Astrocyte (in vitro differentiated cells and primary cell): Measurements from ENCODE around the gene NDUFAF8. TPM values are rescaled to one million over a fixed set of nuclear protein-coding genes. Genes with fewer than 3 reads are reported as not detected.

Experiments used
- DNase-seq: peaks from one replicate; pipeline ENCODE4 v3.0.0-alpha.2; 2010; ENCODE audit warnings: low read depth
- FAIRE-seq: peaks from 2 replicates; lab custom pipeline; 2011; peaks lifted over from hg19 to GRCh38; lab: Jason Lieb, UNC
- H2AFZ ChIP-seq: 2 replicates; pipeline ENCODE4 v1.6.0; 2012; ENCODE audit warnings: low read depth, low read length, inconsistent platforms
- H3K27ac ChIP-seq: 2 replicates; pipeline ENCODE4 v1.5.1; 2011; ENCODE audit warnings: low read depth, low read length, inconsistent platforms
- H3K27me3 ChIP-seq: 2 replicates; pipeline ENCODE4 v1.6.0; 2011; ENCODE audit warnings: low read length, inconsistent platforms; ENCODE audit not compliant: insufficient read depth
- H3K36me3 ChIP-seq: 2 replicates; pipeline ENCODE4 v1.5.1; 2011; ENCODE audit warnings: low read length, inconsistent platforms; ENCODE audit not compliant: insufficient read depth
- H3K4me1 ChIP-seq: 2 replicates; pipeline ENCODE4 v1.5.1; 2011; ENCODE audit warnings: low read length, inconsistent platforms; ENCODE audit not compliant: insufficient read depth
- H3K4me2 ChIP-seq: 2 replicates; pipeline ENCODE4 v1.6.0; 2012; ENCODE audit warnings: low read length, inconsistent platforms
- H3K4me3 ChIP-seq: 2 replicates; pipeline ENCODE4 v1.5.1; 2011; ENCODE audit warnings: low read depth, mild to moderate bottlenecking, low read length, inconsistent platforms; ENCODE audit not compliant: insufficient read depth
- H3K79me2 ChIP-seq: 2 replicates; pipeline ENCODE4 v1.6.0; 2012; ENCODE audit warnings: mild to moderate bottlenecking, low read length, inconsistent platforms; ENCODE audit not compliant: insufficient read depth
- H3K9ac ChIP-seq: 2 replicates; pipeline ENCODE4 v1.6.0; 2012; ENCODE audit warnings: mild to moderate bottlenecking, low read length, inconsistent platforms
- H3K9me3 ChIP-seq: 2 replicates; pipeline ENCODE4 v1.5.1; 2012; ENCODE audit warnings: low read depth, mild to moderate bottlenecking, low read length, inconsistent platforms; ENCODE audit not compliant: insufficient read depth
- H4K20me1 ChIP-seq: 2 replicates; pipeline ENCODE4 v1.6.0; 2012; ENCODE audit warnings: low read length, inconsistent platforms; ENCODE audit not compliant: insufficient read depth
- H3K27ac Mint-ChIP-seq: one replicate; pipeline ENCODE4 v1.8.0; 2021; ENCODE audit warnings: mild to moderate bottlenecking, mixed read lengths; ENCODE audit not compliant: unreplicated experiment
- H3K27me3 Mint-ChIP-seq: one replicate; pipeline ENCODE4 v1.8.0; 2021; ENCODE audit warnings: low read depth, mixed read lengths; ENCODE audit not compliant: unreplicated experiment
- H3K36me3 Mint-ChIP-seq: one replicate; pipeline ENCODE4 v1.8.0; 2021; ENCODE audit warnings: low read depth, mixed read lengths; ENCODE audit not compliant: unreplicated experiment
- H3K4me1 Mint-ChIP-seq: one replicate; pipeline ENCODE4 v1.8.0; 2021; ENCODE audit warnings: low read depth, mixed read lengths; ENCODE audit not compliant: unreplicated experiment
- H3K4me3 Mint-ChIP-seq: one replicate; pipeline ENCODE4 v1.8.0; 2021; ENCODE audit warnings: mild to moderate bottlenecking, moderate library complexity, mixed read lengths; ENCODE audit not compliant: unreplicated experiment
- H3K9me3 Mint-ChIP-seq: one replicate; pipeline ENCODE4 v1.8.0; 2021; ENCODE audit warnings: mild to moderate bottlenecking, mixed read lengths; ENCODE audit not compliant: unreplicated experiment
- EZH2 ChIP-seq: IDR thresholded peaks from 2 replicates; pipeline ENCODE4 v1.6.1; 2012; ENCODE audit warnings: mild to moderate bottlenecking, low read length, inconsistent platforms; ENCODE audit not compliant: insufficient read depth
- total RNA-seq: library from RNA; stranded (reverse); gene quantifications from 2 replicates; pipeline ENCODE4 v1.2.1, GENCODE V29; 2021
- TF ChIP-seq, protein P1 (sequence below): IDR thresholded peaks from 2 replicates; pipeline ENCODE4 v1.5.1; 2011; ENCODE audit warnings: low read depth, mild to moderate bottlenecking, inconsistent platforms, low read length, moderate library complexity; ENCODE audit not compliant: insufficient read depth

Gene NDUFAF8
- total RNA-seq, 1 donor from 2014 or later: 67.2 TPM

DNA sequence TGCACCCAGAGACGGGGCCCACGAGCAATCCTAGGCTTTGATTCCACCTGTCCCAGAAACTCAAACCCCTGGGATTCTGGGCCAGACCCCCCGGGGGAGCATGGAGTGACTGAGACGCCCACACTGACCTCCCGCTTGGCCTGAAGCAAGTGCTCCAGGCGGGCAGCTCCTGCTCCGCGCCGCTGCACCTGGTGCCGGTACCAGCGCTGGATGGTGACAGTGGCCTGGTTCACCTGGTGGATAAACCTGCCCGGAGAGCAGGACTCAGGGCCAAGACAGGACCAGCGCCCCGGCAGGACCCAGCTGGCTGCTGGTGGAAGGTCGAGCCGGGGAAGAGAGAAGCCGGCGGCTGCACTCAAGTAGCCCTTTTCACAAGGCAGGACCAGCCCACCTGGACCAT is 38.9 kb upstream of the NDUFAF8 start:
- H3K4me1 ChIP-seq: no peaks in the 10 kb centered on the region
- H4K20me1 ChIP-seq: no peaks in the 10 kb centered on the region
- no peaks in the 10 kb centered on the region for H3K79me2 ChIP-seq
- H3K4me3 Mint-ChIP-seq: no peak overlapping the region
- H2AFZ ChIP-seq: no peak overlapping the region
- no peak overlapping the region for H3K4me3 ChIP-seq
- no peaks in the 10 kb centered on the region for H3K9me3 Mint-ChIP-seq
- H3K27me3 ChIP-seq: no peaks in the 10 kb centered on the region
- peaks cover 2% of the 10 kb centered on the region for H3K36me3 Mint-ChIP-seq
- no peak overlapping the region for H3K9ac ChIP-seq
- FAIRE-seq (no peak), DNase-seq (no peak)
- H3K27ac ChIP-seq: no peak overlapping the region
- peaks cover 2% of the 10 kb centered on the region for H3K27me3 Mint-ChIP-seq
- H3K4me1 Mint-ChIP-seq: no peaks in the 10 kb centered on the region
- H3K9me3 ChIP-seq: no peaks in the 10 kb centered on the region
- no peak overlapping the region for H3K4me2 ChIP-seq
- H3K27ac Mint-ChIP-seq: no peak overlapping the region
- no peak for TF ChIP-seq EZH2
- TF ChIP-seq, protein P1, sequence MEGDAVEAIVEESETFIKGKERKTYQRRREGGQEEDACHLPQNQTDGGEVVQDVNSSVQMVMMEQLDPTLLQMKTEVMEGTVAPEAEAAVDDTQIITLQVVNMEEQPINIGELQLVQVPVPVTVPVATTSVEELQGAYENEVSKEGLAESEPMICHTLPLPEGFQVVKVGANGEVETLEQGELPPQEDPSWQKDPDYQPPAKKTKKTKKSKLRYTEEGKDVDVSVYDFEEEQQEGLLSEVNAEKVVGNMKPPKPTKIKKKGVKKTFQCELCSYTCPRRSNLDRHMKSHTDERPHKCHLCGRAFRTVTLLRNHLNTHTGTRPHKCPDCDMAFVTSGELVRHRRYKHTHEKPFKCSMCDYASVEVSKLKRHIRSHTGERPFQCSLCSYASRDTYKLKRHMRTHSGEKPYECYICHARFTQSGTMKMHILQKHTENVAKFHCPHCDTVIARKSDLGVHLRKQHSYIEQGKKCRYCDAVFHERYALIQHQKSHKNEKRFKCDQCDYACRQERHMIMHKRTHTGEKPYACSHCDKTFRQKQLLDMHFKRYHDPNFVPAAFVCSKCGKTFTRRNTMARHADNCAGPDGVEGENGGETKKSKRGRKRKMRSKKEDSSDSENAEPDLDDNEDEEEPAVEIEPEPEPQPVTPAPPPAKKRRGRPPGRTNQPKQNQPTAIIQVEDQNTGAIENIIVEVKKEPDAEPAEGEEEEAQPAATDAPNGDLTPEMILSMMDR: no peak
- H3K36me3 ChIP-seq: no peaks in the 10 kb centered on the region

DNA sequence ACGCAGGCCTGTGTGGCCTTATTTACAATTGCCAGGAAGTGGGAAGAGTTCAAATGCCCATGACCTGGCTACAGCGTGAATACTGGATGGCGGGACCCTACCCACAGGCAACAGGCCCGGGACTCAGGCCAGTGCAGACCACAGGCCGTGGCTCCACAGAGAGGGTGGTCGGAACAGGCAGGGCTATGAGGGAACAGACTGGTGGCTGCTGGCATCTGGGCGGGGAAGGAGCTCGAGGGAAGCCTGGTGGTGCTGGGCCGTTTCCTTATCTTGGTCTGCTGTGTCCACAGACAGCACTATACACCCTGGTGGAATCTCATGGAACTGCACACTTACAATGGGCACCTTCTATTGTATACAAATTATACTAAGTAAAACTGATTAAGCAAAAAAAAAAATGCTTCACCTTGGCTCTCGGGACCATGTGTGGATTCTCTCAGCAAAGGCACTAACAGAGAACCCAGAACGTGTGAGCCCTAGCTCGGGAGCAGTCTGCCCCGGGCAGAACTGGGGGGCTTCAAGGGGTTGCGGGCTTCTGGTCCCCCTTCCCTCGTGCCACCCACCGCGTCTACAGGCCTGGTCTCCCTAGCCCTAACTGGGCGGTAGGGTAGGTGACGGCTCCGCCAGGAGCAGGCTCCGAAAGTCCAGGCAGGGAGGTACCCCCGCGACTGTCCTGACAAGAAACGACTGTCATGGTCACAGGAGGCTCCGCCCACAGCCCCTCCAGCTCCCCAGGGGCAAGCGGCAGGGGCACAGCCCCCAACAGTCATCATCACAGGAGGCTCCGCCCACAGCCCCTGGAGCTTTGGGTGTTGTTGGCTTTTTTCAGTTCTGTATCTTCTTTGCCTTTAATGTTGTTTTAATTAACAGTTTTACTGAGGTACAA is 38.2 kb upstream of the NDUFAF8 start:
- Histone ChIP-seq H3K27ac (no peak overlapping the region), H3K4me2 (no peak overlapping the region), H3K9ac (no peak overlapping the region), H3K27me3 (no peaks in the 10 kb centered on the region), H4K20me1 (no peaks in the 10 kb centered on the region), H3K36me3 (no peaks in the 10 kb centered on the region), H3K79me2 (no peaks in the 10 kb centered on the region), H3K9me3 (no peaks in the 10 kb centered on the region), H3K4me3 (no peak overlapping the region), H2AFZ (no peak overlapping the region), H3K4me1 (no peaks in the 10 kb centered on the region)
- Mint-ChIP-seq H3K27ac (no peak overlapping the region), H3K4me1 (no peaks in the 10 kb centered on the region), H3K4me3 (no peak overlapping the region), H3K36me3 (peaks cover 2% of the 10 kb centered on the region), H3K9me3 (no peaks in the 10 kb centered on the region), H3K27me3 (peaks cover 2% of the 10 kb centered on the region)
- no peak for FAIRE-seq
- DNase-seq: peak; percentile 40
- no peak for TF ChIP-seq EZH2
- TF ChIP-seq, protein P1: peak; percentile 62

GRCh38 chr17:81202318-81202717 is 36.8 kb upstream of the NDUFAF8 start:
- no peak overlapping the region for H2AFZ ChIP-seq
- peaks cover 2% of the 10 kb centered on the region for H3K27me3 Mint-ChIP-seq
- H3K4me1 ChIP-seq: no peaks in the 10 kb centered on the region
- H3K79me2 ChIP-seq: no peaks in the 10 kb centered on the region
- H3K27me3 ChIP-seq: no peaks in the 10 kb centered on the region
- H3K4me1 Mint-ChIP-seq: no peaks in the 10 kb centered on the region
- no peak overlapping the region for H3K27ac ChIP-seq
- TF ChIP-seq, protein P1: no peak
- TF ChIP-seq EZH2: no peak
- DNase-seq (no peak), FAIRE-seq (no peak)
- no peak overlapping the region for H3K27ac Mint-ChIP-seq
- no peak overlapping the region for H3K4me2 ChIP-seq
- no peak overlapping the region for H3K4me3 ChIP-seq
- no peaks in the 10 kb centered on the region for H3K9me3 Mint-ChIP-seq
- no peaks in the 10 kb centered on the region for H3K36me3 ChIP-seq
- H3K9me3 ChIP-seq: no peaks in the 10 kb centered on the region
- no peak overlapping the region for H3K4me3 Mint-ChIP-seq
- H3K36me3 Mint-ChIP-seq: peaks cover 4% of the 10 kb centered on the region
- H4K20me1 ChIP-seq: no peaks in the 10 kb centered on the region
- no peak overlapping the region for H3K9ac ChIP-seq
